Measurements from ENCODE around the gene MTFMT. TPM values are rescaled to one million over a fixed set of nuclear protein-coding genes. Genes with fewer than 3 reads are reported as not detected.
A peak's percentile ranks its signal among the peaks of the same experiment; 100 is the strongest.
"Not testable (repeated sequence)": the region's sequence is repeated elsewhere in the genome, so short reads cannot be mapped to it uniquely, and the experiment has no call there.

MTFMT gene
- total RNA-seq, 1 donor = 19.2 TPM

DNA sequence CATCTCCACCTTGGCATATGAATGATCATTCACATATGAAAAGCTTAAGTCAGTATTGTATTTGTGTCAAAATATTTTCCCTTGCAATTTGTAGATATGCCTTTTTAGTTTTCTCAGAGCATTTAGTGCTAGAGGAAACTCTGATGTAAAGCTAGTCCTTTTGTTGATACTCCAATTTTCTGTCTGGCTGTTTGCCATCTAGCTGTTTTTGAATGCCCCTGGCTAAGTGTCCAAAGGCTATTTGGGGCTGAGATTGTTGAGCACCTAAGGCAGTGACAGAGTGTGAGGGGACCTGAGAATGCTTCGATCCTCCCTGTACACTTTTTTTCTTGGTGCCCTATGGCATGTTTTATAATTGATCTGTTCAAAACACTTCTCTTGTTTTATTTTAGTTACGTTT lies 18.8 kb upstream of the MTFMT start:
- H3K4me3 ChIP-seq (ENCODE audit: low read depth, low read length) = no peak overlapping the region
- no peak for DNase-seq (ENCODE audit: low read depth)
- TF ChIP-seq, protein P1, sequence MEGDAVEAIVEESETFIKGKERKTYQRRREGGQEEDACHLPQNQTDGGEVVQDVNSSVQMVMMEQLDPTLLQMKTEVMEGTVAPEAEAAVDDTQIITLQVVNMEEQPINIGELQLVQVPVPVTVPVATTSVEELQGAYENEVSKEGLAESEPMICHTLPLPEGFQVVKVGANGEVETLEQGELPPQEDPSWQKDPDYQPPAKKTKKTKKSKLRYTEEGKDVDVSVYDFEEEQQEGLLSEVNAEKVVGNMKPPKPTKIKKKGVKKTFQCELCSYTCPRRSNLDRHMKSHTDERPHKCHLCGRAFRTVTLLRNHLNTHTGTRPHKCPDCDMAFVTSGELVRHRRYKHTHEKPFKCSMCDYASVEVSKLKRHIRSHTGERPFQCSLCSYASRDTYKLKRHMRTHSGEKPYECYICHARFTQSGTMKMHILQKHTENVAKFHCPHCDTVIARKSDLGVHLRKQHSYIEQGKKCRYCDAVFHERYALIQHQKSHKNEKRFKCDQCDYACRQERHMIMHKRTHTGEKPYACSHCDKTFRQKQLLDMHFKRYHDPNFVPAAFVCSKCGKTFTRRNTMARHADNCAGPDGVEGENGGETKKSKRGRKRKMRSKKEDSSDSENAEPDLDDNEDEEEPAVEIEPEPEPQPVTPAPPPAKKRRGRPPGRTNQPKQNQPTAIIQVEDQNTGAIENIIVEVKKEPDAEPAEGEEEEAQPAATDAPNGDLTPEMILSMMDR (IDR thresholded peaks at IDR 0.05; ENCODE audit: insufficient read depth, low read length) = no peak

- TF ChIP-seq, protein P1 (IDR thresholded peaks at IDR 0.05; ENCODE audit: insufficient read depth, low read length) = no peak
- no peak for DNase-seq (ENCODE audit: low read depth)
- H3K4me3 ChIP-seq (ENCODE audit: low read depth, low read length) = no peak within 1 kb of the TSS
These were observed 15.5 kb upstream of the MTFMT start, which contains the start of gene SLC51B for GRCh38 chr15:65044724-65045481. SLC51B (plus strand) TSS chr15:65045387; CDS start chr15:65050005, 4,618 bp downstream.

DNA sequence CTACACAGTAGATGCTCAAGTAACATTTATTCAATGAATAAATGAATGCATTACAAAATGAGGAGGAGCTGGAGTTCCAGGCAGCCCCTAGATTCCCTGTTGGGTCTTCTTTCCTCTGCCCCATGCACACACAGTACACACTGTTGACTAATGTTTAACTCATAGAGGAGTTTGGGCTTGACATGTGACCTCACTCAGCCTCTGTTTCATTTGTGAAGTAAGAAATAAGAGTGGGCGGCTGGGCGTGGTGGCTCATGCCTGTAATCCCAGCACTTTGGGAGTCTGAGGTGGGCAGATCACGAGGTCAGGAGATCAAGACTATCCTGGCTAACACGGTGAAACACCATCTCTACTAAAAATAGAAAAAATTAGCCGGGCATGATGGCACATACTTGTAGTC lies 14.8 kb upstream of the MTFMT start:
- H3K4me3 ChIP-seq (ENCODE audit: low read depth, low read length) = not testable (repeated sequence)
- DNase-seq (ENCODE audit: low read depth) = peak; percentile 66

- H3K4me3 ChIP-seq (ENCODE audit: low read depth, low read length) = no peak overlapping the region
- no peak for DNase-seq (ENCODE audit: low read depth)
- TF ChIP-seq, protein P1 (IDR thresholded peaks at IDR 0.05; ENCODE audit: insufficient read depth, low read length) = no peak
These were observed 13.4 kb upstream of the MTFMT start for GRCh38 chr15:65042776-65043327.

- no peak for DNase-seq (ENCODE audit: low read depth)
- H3K4me3 ChIP-seq (ENCODE audit: low read depth, low read length) = no peak overlapping the region
- TF ChIP-seq, protein P1 (IDR thresholded peaks at IDR 0.05; ENCODE audit: insufficient read depth, low read length) = no peak
These were observed 12.3 kb upstream of the MTFMT start for GRCh38 chr15:65041787-65042186.

- TF ChIP-seq, protein P1 (IDR thresholded peaks at IDR 0.05; ENCODE audit: insufficient read depth, low read length) = no peak
- H3K4me3 ChIP-seq (ENCODE audit: low read depth, low read length) = no peak overlapping the region
- DNase-seq (ENCODE audit: low read depth) = no peak
These were observed 11.0 kb upstream of the MTFMT start for GRCh38 chr15:65040461-65040860.

DNA sequence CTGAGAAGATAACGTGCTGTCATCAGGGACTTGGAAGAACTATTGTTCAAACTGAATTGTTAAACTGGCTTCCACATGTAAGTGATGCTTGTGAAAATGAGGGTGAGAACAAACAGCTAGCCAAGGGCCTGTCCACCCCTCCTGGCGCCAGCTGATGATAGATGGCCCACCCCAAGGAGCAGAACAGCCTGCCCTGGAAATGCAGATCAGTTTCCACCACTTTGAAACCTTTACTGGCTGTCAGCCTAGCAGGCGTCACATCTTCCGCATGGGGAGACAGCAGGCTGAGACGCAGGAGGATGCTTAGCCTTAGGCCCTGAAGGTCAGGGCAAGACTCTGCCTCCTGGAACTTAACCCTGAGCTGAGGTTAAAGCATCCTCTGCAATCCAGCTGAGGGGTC lies 9.4 kb upstream of the MTFMT start:
- no peak for DNase-seq (ENCODE audit: low read depth)
- TF ChIP-seq, protein P1 (IDR thresholded peaks at IDR 0.05; ENCODE audit: insufficient read depth, low read length) = no peak
- no peak overlapping the region for H3K4me3 ChIP-seq (ENCODE audit: low read depth, low read length)

Measured in fibroblast of the aortic adventitia (primary cell).